GM12873 (cell line): ENCODE measurements around the gene TPMT.

Experiments
- TF ChIP-seq, protein P1 (sequence below): IDR thresholded peaks from 2 replicates; pipeline ENCODE4 v1.5.1; 2012; ENCODE audit warnings: low read depth, mild to moderate bottlenecking, moderate library complexity, low read length, control low read depth; ENCODE audit not compliant: insufficient read depth; ENCODE audit errors: missing control alignments

TPMT gene

DNA sequence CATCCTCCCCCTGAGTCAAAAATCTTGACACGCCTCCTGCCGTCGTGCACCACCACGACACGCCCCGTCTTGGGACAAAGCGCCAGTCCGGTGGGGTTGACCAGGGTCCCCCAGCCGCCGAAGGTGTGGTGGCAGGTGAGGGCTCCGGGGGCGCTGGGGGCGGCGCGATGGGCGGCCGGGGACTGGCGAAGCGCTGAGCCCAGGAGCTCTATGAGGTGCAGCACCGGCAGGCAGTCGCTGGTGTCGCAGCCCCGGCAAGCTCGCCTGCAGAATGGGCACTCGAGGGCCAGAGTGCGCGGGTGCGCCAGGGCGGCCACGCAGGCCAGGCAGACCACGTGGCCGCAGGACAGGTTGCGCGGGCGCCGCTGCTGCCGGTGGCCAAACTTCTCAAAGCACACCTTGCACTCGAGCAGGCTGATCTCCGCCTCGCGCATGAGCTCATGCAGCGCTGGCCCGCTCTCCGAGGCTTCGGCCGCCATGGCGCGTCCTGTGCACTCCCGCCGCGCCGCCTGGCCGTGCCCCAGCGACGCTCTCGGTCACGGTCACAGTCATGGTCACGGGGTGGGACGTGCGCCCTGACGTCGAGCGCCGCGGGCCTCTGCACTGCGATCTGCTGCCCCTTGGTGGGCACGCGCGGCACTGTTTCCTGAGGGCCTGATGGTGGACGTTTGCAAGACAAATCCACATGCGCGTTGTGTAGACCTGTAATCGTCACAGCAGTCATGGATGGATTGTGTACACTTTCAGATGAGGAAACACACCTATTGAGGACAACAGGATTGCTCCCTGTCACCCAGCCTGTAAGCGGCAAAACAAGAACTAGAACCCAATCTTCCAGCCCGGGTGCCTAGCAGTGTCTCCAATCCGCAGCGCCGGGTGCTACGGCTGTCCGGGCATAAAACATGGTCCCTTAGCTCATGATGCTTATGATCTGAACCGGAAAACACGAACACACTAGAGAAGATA, 32.5 kb downstream of the TPMT start, which contains the start of gene NHLRC1:
NHLRC1 (minus strand) TSS at position 550 of the 966 bp plus-strand sequence; CDS start at position 479, 71 bp downstream.
- TF ChIP-seq, protein P1, sequence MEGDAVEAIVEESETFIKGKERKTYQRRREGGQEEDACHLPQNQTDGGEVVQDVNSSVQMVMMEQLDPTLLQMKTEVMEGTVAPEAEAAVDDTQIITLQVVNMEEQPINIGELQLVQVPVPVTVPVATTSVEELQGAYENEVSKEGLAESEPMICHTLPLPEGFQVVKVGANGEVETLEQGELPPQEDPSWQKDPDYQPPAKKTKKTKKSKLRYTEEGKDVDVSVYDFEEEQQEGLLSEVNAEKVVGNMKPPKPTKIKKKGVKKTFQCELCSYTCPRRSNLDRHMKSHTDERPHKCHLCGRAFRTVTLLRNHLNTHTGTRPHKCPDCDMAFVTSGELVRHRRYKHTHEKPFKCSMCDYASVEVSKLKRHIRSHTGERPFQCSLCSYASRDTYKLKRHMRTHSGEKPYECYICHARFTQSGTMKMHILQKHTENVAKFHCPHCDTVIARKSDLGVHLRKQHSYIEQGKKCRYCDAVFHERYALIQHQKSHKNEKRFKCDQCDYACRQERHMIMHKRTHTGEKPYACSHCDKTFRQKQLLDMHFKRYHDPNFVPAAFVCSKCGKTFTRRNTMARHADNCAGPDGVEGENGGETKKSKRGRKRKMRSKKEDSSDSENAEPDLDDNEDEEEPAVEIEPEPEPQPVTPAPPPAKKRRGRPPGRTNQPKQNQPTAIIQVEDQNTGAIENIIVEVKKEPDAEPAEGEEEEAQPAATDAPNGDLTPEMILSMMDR = peak; percentile 78

DNA sequence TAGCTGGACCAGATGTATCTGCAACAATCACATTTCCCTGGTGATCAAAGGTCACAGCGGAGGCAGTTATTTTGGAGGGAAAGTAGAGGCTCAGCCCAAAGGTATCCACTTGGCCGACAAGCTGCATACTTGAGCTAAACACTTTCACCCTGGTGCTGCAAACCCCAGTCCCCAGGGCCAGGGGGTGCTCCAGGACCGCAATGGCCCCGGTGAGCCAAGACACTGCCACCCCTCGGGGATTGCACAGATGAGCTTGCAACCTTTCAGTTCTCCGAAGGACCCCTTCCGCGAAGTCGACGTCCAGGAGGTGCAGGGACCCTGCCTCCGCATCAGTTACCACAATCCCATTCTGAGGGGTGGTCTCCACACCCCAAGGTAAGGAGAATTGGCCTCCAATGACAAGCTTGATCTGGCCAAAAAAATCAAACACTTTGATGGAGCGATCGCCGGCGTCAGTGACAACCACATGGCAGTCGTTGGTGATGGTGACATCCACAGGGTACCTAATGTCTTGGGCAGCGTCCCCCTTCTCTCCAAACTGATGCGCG, 33.2 kb downstream of the TPMT start:
- TF ChIP-seq, protein P1 = peak; percentile 40

DNA sequence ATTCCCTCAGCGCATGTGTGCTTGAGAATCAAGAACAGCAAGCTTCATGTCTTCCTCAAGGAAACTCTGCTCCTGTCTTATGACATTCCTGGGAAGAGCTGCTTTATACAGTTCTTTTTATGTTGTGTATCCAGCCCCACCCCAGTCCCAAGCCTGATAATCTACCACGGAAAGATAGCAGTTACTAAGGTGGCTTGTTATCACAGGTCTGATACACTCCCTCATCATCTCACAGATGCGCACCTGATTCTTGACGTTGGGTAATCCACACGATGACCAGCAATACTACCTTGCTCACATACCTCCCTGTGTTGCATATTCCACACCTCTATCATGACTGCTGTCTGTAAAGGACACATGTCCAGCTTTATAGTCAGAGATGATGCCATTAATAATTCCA, 35.6 kb downstream of the TPMT start:
- TF ChIP-seq, protein P1 = no peak

DNA sequence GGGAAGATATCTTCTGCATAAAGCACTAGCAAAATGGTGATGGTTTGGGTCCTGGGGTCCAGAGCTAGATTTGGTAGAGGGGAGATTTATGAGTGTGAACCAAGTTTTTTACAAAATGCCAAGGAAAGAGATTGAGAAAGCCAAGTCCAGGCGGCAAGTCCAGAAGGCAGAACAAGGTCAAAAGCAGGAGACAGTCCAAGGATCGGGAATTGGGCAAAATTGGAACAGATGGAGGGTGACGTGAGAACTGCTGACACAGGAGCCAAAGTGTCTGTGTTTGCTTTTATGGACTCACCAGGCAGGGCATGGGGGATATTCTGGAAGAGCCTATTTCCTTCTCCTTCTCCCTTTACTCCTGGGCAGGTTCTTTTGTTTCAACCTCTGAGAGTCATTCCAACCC, 36.5 kb downstream of the TPMT start:
- TF ChIP-seq, protein P1 = no peak

DNA sequence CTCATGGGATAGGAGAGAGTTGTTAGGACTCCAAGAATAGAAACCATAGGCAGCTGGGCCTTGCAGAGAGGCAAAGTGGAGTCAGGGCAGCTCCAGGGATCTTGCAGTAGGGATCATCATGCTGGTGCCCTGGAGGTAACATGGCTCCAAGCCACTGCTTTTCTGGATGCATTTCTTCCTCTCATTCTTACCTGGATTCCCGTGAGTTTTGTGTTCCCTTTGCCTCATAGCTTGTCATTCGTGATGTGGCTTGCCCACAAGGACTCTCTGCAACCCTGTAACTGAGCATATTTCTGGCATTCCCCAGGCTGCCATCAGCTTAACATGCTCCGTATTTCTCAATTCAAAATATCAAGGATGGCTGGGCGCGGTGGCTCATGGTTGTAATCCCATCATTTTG, 37.7 kb downstream of the TPMT start:
- TF ChIP-seq, protein P1 = no peak

DNA sequence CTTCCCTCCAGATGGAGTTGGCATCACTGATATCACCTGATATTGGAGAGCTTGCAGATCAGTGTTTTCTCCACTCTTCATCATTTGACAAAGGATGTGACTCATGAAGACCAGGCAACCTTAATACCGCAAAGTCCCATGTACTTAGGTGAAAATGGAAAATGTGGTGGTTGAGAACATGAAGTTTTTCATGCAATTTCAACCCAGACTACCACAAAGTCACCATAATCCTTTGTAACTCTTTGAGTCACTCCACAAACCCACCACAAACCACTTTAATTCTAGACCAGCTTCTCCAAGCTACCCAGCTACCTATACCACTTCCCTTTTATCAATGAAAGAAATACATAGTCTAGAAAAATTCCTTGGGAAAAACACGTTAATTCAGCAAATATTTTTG, 39.5 kb downstream of the TPMT start:
- TF ChIP-seq, protein P1 = no peak

DNA sequence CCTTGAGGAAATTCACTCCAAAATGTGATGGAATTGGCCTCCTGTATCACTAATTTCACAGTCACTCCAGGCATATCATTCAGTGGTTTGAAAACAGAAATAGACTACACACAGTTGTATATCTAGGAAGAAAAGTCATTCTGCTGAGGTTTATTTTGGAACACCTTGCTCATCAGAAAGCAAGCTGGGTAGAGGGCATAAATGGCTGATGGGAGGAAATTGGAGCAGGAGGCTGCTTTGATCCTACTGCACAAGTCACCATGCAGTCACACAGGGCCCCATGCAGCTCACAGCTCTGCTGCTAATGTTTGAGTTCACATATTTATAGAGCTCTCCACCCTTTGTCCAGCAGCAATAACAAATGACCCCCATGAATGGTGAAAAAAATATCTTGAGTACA, 44.7 kb downstream of the TPMT start:
- TF ChIP-seq, protein P1 = no peak
